Uterus (tissue), 2 donors: ENCODE results near the gene DDX49.

Experiments
- CTCF ChIP-seq, 4 experiments: fragments of 200-600 bp in 2 of 4; fragments of 450-650 bp in 2 of 4; sonication (generic) in 2 of 4; IDR thresholded peaks; one replicate each; pipeline ENCODE4 v1.5.1; 2016 to 2019; ENCODE audit warnings: antibody characterized with exemption in 4 of 4, mild to moderate bottlenecking in 2 of 4, moderate library complexity in 1 of 4
- POLR2A ChIP-seq, 2 donors: fragments of 450-650 bp; IDR thresholded peaks; one replicate each; pipeline ENCODE4 v1.6.1; 2016; ENCODE audit warnings: antibody characterized with exemption in 2 of 2, mild to moderate bottlenecking in 1 of 2, moderate library complexity in 1 of 2

- TF ChIP-seq CTCF (IDR thresholded peaks at IDR 0.05): peak in 1 of 4 experiments; percentile 4
- peak; percentile 63 to 82 for TF ChIP-seq POLR2A (IDR thresholded peaks at IDR 0.05)
These were observed at the start of gene DDX49, which contains the start of gene COPE for GRCh38 chr19:18919086-18919899.
